GM23338 (cell line): ENCODE results near the gene AP1S1. TPM values are rescaled to one million over a fixed set of nuclear protein-coding genes. Genes with fewer than 3 reads are reported as not detected.
A peak's percentile ranks its signal among the peaks of the same experiment; 100 is the strongest.

Source experiments
- ATAC-seq: fragments of 200-7000 bp; cut with Tn5 transposase; 3 replicates; pipeline ENCODE4 v1.9.1; 2020
- DNase-seq: peaks from one replicate; pipeline ENCODE4 v3.0.0-alpha.2; 2015; ENCODE audit warnings: low spot score
- H2AFZ ChIP-seq: fragments of 200-600 bp; sonication (generic); 2 replicates; pipeline ENCODE4 v1.8.0; 2016; ENCODE audit warnings: antibody characterized with exemption, mild to moderate bottlenecking, moderate library complexity
- H3F3A ChIP-seq: fragments of 200-600 bp; sonication (generic); replicated peaks from 2 replicates; pipeline ENCODE4 v1.8.0; 2017; ENCODE audit warnings: antibody characterized with exemption, mixed run types, low read depth
- H3K27ac ChIP-seq: fragments of 200-600 bp; sonication (generic); 2 replicates; pipeline ENCODE4 v1.6.1; 2016; ENCODE audit warnings: low read depth
- H3K27me3 ChIP-seq: fragments of 200-600 bp; sonication (generic); 2 replicates; pipeline ENCODE4 v1.8.0; 2016; ENCODE audit warnings: mild to moderate bottlenecking, mixed run types, moderate library complexity; ENCODE audit not compliant: insufficient read depth
- H3K36me3 ChIP-seq: fragments of 200-600 bp; sonication (generic); 2 replicates; pipeline ENCODE4 v1.8.0; 2016; ENCODE audit warnings: mild to moderate bottlenecking; ENCODE audit not compliant: insufficient read depth
- H3K4me1 ChIP-seq: fragments of 200-600 bp; sonication (generic); 2 replicates; pipeline ENCODE4 v1.8.0; 2016; ENCODE audit warnings: mild to moderate bottlenecking, moderate library complexity; ENCODE audit not compliant: insufficient read depth
- H3K4me2 ChIP-seq: fragments of 200-600 bp; sonication (generic); 2 replicates; pipeline ENCODE4 v1.7.1; 2017; ENCODE audit warnings: mixed run types
- H3K4me3 ChIP-seq: fragments of 200-600 bp; sonication (generic); 2 replicates; pipeline ENCODE4 v1.6.1; 2016; ENCODE audit warnings: mixed run types
- H3K79me2 ChIP-seq: fragments of 200-600 bp; sonication (generic); replicated peaks from 2 replicates; pipeline ENCODE4 v1.8.0; 2017; ENCODE audit warnings: mild to moderate bottlenecking; ENCODE audit not compliant: insufficient read depth
- H3K9me2 ChIP-seq: fragments of 200-600 bp; sonication (generic); 2 replicates; pipeline ENCODE4 v1.8.0; 2017; ENCODE audit not compliant: insufficient read depth
- H4K20me1 ChIP-seq: fragments of 200-600 bp; sonication (generic); replicated peaks from 2 replicates; pipeline ENCODE4 v1.8.0; 2017; ENCODE audit warnings: mild to moderate bottlenecking; ENCODE audit not compliant: insufficient read depth
- H3K27ac Mint-ChIP-seq: 2 replicates; pipeline ENCODE4 v1.8.0; 2020; ENCODE audit warnings: inconsistent platforms, mild to moderate bottlenecking, moderate library complexity, mixed read lengths
- H3K27me3 Mint-ChIP-seq: 3 replicates; pipeline ENCODE4 v1.8.0; 2022; ENCODE audit warnings: low read depth, mild to moderate bottlenecking, moderate library complexity, mixed read lengths, inconsistent platforms; ENCODE audit not compliant: insufficient read depth, poor library complexity
- H3K36me3 Mint-ChIP-seq: 3 replicates; pipeline ENCODE4 v1.8.0; 2021; ENCODE audit warnings: low read depth, mild to moderate bottlenecking, inconsistent platforms, moderate library complexity, mixed read lengths
- H3K4me1 Mint-ChIP-seq: 3 replicates; pipeline ENCODE4 v1.8.0; 2020; ENCODE audit warnings: mild to moderate bottlenecking, inconsistent platforms, mixed read lengths
- H3K4me3 Mint-ChIP-seq: 3 replicates; pipeline ENCODE4 v1.8.0; 2021; ENCODE audit warnings: moderate library complexity, mild to moderate bottlenecking, inconsistent platforms, mixed read lengths
- H3K9me3 Mint-ChIP-seq: 3 replicates; pipeline ENCODE4 v1.8.0; 2020; ENCODE audit warnings: moderate library complexity, mild to moderate bottlenecking, inconsistent platforms, mixed read lengths
- CREB1 ChIP-seq: fragments of 250-450 bp; sonication (Bioruptor Pico); IDR thresholded peaks from 2 replicates; pipeline ENCODE4 v1.5.0; 2020; ENCODE audit warnings: low read depth, mild to moderate bottlenecking, moderate library complexity
- EZH2 ChIP-seq: fragments of 200-600 bp; sonication (generic); IDR thresholded peaks from one replicate; pipeline ENCODE4 v1.8.0; 2017; ENCODE audit warnings: antibody characterized with exemption, mild to moderate bottlenecking, low read depth; ENCODE audit not compliant: unreplicated experiment
- EZH2phosphoT487 ChIP-seq: fragments of 200-600 bp; sonication (generic); IDR thresholded peaks from one replicate; pipeline ENCODE4 v1.8.1; 2018; ENCODE audit warnings: antibody characterized with exemption; ENCODE audit not compliant: unreplicated experiment
- JUNB ChIP-seq: IDR thresholded peaks from one replicate; pipeline ENCODE4 v1.6.1; 2016; ENCODE audit warnings: antibody characterized with exemption; ENCODE audit not compliant: unreplicated experiment
- NANOG ChIP-seq: IDR thresholded peaks from 2 replicates; pipeline ENCODE4 v1.6.1; 2016; ENCODE audit warnings: antibody characterized with exemption, borderline replicate concordance
- POLR2AphosphoS5 ChIP-seq: IDR thresholded peaks from 2 replicates; pipeline ENCODE4 v1.6.1; 2016; ENCODE audit warnings: antibody characterized with exemption, low read depth
- STAT1 ChIP-seq: IDR thresholded peaks from one replicate; pipeline ENCODE4 v1.6.1; 2016; ENCODE audit warnings: antibody characterized with exemption; ENCODE audit not compliant: unreplicated experiment
- ZNF114 ChIP-seq: fragments of 250-450 bp; sonication (Bioruptor Pico); IDR thresholded peaks from 2 replicates; pipeline ENCODE4 v1.5.0; 2020; ENCODE audit warnings: mild to moderate bottlenecking, moderate library complexity
- ZNF331 ChIP-seq: fragments of 250-450 bp; sonication (Bioruptor Pico); IDR thresholded peaks from 2 replicates; pipeline ENCODE4 v1.5.0; 2020; ENCODE audit warnings: low read depth, mild to moderate bottlenecking, moderate library complexity
- polyA plus RNA-seq: library from polyadenylated mRNA; unstranded; fragments of >200 nt; fragmentation: Nextera tagmentation; extraction: Ambion mirVana; gene quantifications from 2 replicates; pipeline ENCODE4 v1.2.1, GENCODE V29; 2016
- total RNA-seq: library from RNA; depleted of rRNA; stranded (reverse); fragments of >200 nt; shearing (Covaris generic); gene quantifications from 2 replicates; pipeline ENCODE4 v1.2.3, GENCODE V29; 2014
- TF ChIP-seq, protein P1 (sequence below), 2 experiments: fragments of 200-600 bp in 1 of 2; sonication (generic) in 1 of 2; conservative IDR thresholded peaks; 2 replicates each; pipeline versions ENCODE4 v1.5.1 to v1.6.1; 2016 to 2017; ENCODE audit warnings: antibody characterized with exemption in 2 of 2, low read depth in 2 of 2, mild to moderate bottlenecking in 2 of 2, moderate library complexity in 1 of 2
- TF ChIP-seq, protein P2 (sequence below): fragments of 250-450 bp; sonication (Bioruptor Pico); IDR thresholded peaks from 2 replicates; pipeline ENCODE4 v1.5.0; 2020; ENCODE audit warnings: mild to moderate bottlenecking, moderate library complexity
- TF ChIP-seq, protein P3 (sequence below): IDR thresholded peaks from one replicate; pipeline ENCODE4 v1.6.1; 2018; ENCODE audit warnings: antibody characterized with exemption; ENCODE audit not compliant: unreplicated experiment
- TF ChIP-seq, protein P4 (sequence below): IDR thresholded peaks from 2 replicates; pipeline ENCODE4 v1.6.1; 2016; ENCODE audit warnings: antibody characterized with exemption

AP1S1 gene
- total and polyA plus RNA-seq, 2 experiments from 2014 or later = 11.5 to 60.6 TPM

DNA sequence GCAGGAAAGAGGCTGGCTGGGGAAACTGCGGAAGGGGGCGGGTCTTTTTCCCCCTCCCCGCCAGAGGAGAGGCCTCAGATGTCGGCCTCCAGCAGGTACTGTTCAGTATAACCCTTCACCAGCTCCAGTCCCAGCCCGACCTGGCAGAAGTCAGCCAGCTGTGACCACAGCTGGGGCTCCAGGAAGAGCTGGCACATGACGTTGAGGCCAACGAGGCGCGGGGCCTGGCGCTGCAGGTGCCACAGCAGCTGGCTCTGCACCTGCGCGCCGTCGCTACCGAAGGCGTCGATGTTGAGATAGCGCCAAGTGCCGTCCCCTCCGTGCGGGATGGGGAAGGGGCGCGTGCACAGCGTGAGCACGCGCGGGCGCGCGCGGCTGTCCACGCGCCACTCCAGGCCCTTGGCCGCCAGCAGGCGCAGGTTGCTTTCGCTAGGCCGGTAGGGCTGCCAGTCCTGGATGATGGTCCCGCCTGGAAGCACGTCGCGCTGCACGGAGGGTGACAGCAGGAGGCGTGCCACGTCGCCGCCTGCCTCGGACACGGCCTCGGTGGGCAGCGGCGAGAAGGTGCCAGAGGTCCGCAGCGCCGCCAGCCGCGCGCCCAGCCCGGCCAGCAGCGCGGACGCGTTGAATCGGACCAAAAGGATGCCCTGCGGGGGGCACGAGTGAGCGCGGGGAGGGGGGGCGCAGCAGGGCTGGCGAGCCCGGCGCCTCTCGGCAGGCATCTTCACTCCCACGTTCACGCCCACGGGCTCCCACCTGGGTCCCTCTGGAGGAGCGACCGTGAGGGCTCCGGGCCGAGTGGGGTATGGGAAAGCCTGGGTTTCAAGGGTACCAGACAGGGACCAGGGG is 18.0 kb downstream of the AP1S1 start:
- H3K27ac ChIP-seq = no peak overlapping the region
- ATAC-seq (peak; percentile 3), DNase-seq (peak; percentile 87)
- Mint-ChIP-seq H3K27ac (no peak overlapping the region), H3K4me3 (peak overlapping the region; percentile 74), H3K4me1 (peaks cover 55% of the 10 kb centered on the region), H3K9me3 (peaks cover 4% of the 10 kb centered on the region; the same call in 2 of the 3 replicates), H3K36me3 (no peaks in the 10 kb centered on the region; the same call in 2 of the 3 replicates), H3K27me3 (peaks cover 98% of the 10 kb centered on the region)
- H3K9me2 ChIP-seq = no peaks in the 10 kb centered on the region
- H2AFZ ChIP-seq = 0 out of 2 replicates have a peak overlapping the region, but pooled peaks have one; percentile 23
- H3K36me3 ChIP-seq = no peaks in the 10 kb centered on the region; the same call in 1 of the 2 replicates
- H3F3A ChIP-seq = peaks cover 17% of the 10 kb centered on the region
- TF ChIP-seq JUNB (no peak), POLR2AphosphoS5 (no peak; the same call in 1 of the 2 replicates), CREB1 (CRISPR knock-in tag) (peak; percentile 30; the same call in 1 of the 2 replicates), EZH2phosphoT487 (peak; percentile 43), ZNF331 (no peak), ZNF114 (CRISPR knock-in tag) (no peak), NANOG (no peak), STAT1 (no peak), EZH2 (peak; percentile 51)
- TF ChIP-seq, protein P1, sequence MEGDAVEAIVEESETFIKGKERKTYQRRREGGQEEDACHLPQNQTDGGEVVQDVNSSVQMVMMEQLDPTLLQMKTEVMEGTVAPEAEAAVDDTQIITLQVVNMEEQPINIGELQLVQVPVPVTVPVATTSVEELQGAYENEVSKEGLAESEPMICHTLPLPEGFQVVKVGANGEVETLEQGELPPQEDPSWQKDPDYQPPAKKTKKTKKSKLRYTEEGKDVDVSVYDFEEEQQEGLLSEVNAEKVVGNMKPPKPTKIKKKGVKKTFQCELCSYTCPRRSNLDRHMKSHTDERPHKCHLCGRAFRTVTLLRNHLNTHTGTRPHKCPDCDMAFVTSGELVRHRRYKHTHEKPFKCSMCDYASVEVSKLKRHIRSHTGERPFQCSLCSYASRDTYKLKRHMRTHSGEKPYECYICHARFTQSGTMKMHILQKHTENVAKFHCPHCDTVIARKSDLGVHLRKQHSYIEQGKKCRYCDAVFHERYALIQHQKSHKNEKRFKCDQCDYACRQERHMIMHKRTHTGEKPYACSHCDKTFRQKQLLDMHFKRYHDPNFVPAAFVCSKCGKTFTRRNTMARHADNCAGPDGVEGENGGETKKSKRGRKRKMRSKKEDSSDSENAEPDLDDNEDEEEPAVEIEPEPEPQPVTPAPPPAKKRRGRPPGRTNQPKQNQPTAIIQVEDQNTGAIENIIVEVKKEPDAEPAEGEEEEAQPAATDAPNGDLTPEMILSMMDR (conservative IDR thresholded peaks at IDR 0.05; ENCODE audit: low read depth in 2 of 2) = no peak
- TF ChIP-seq, protein P2, sequence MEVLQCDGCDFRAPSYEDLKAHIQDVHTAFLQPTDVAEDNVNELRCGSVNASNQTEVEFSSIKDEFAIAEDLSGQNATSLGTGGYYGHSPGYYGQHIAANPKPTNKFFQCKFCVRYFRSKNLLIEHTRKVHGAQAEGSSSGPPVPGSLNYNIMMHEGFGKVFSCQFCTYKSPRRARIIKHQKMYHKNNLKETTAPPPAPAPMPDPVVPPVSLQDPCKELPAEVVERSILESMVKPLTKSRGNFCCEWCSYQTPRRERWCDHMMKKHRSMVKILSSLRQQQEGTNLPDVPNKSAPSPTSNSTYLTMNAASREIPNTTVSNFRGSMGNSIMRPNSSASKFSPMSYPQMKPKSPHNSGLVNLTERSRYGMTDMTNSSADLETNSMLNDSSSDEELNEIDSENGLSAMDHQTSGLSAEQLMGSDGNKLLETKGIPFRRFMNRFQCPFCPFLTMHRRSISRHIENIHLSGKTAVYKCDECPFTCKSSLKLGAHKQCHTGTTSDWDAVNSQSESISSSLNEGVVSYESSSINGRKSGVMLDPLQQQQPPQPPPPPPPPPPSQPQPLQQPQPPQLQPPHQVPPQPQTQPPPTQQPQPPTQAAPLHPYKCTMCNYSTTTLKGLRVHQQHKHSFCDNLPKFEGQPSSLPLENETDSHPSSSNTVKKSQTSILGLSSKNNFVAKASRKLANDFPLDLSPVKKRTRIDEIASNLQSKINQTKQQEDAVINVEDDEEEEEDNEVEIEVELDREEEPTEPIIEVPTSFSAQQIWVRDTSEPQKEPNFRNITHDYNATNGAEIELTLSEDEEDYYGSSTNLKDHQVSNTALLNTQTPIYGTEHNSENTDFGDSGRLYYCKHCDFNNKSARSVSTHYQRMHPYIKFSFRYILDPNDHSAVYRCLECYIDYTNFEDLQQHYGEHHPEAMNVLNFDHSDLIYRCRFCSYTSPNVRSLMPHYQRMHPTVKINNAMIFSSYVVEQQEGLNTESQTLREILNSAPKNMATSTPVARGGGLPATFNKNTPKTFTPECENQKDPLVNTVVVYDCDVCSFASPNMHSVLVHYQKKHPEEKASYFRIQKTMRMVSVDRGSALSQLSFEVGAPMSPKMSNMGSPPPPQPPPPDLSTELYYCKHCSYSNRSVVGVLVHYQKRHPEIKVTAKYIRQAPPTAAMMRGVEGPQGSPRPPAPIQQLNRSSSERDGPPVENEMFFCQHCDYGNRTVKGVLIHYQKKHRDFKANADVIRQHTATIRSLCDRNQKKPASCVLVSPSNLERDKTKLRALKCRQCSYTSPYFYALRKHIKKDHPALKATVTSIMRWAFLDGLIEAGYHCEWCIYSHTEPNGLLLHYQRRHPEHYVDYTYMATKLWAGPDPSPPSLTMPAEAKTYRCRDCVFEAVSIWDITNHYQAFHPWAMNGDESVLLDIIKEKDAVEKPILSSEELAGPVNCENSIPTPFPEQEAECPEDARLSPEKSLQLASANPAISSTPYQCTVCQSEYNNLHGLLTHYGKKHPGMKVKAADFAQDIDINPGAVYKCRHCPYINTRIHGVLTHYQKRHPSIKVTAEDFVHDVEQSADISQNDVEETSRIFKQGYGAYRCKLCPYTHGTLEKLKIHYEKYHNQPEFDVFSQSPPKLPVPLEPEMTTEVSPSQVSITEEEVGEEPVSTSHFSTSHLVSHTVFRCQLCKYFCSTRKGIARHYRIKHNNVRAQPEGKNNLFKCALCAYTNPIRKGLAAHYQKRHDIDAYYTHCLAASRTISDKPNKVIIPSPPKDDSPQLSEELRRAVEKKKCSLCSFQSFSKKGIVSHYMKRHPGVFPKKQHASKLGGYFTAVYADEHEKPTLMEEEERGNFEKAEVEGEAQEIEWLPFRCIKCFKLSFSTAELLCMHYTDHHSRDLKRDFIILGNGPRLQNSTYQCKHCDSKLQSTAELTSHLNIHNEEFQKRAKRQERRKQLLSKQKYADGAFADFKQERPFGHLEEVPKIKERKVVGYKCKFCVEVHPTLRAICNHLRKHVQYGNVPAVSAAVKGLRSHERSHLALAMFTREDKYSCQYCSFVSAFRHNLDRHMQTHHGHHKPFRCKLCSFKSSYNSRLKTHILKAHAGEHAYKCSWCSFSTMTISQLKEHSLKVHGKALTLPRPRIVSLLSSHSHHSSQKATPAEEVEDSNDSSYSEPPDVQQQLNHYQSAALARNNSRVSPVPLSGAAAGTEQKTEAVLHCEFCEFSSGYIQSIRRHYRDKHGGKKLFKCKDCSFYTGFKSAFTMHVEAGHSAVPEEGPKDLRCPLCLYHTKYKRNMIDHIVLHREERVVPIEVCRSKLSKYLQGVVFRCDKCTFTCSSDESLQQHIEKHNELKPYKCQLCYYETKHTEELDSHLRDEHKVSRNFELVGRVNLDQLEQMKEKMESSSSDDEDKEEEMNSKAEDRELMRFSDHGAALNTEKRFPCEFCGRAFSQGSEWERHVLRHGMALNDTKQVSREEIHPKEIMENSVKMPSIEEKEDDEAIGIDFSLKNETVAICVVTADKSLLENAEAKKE (CRISPR knock-in tag) = no peak
- TF ChIP-seq, protein P3, sequence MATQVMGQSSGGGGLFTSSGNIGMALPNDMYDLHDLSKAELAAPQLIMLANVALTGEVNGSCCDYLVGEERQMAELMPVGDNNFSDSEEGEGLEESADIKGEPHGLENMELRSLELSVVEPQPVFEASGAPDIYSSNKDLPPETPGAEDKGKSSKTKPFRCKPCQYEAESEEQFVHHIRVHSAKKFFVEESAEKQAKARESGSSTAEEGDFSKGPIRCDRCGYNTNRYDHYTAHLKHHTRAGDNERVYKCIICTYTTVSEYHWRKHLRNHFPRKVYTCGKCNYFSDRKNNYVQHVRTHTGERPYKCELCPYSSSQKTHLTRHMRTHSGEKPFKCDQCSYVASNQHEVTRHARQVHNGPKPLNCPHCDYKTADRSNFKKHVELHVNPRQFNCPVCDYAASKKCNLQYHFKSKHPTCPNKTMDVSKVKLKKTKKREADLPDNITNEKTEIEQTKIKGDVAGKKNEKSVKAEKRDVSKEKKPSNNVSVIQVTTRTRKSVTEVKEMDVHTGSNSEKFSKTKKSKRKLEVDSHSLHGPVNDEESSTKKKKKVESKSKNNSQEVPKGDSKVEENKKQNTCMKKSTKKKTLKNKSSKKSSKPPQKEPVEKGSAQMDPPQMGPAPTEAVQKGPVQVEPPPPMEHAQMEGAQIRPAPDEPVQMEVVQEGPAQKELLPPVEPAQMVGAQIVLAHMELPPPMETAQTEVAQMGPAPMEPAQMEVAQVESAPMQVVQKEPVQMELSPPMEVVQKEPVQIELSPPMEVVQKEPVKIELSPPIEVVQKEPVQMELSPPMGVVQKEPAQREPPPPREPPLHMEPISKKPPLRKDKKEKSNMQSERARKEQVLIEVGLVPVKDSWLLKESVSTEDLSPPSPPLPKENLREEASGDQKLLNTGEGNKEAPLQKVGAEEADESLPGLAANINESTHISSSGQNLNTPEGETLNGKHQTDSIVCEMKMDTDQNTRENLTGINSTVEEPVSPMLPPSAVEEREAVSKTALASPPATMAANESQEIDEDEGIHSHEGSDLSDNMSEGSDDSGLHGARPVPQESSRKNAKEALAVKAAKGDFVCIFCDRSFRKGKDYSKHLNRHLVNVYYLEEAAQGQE = no peak
- TF ChIP-seq, protein P4, sequence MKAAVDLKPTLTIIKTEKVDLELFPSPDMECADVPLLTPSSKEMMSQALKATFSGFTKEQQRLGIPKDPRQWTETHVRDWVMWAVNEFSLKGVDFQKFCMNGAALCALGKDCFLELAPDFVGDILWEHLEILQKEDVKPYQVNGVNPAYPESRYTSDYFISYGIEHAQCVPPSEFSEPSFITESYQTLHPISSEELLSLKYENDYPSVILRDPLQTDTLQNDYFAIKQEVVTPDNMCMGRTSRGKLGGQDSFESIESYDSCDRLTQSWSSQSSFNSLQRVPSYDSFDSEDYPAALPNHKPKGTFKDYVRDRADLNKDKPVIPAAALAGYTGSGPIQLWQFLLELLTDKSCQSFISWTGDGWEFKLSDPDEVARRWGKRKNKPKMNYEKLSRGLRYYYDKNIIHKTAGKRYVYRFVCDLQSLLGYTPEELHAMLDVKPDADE = no peak
- H3K27me3 ChIP-seq = peaks cover 100% of the 10 kb centered on the region
- no peaks in the 10 kb centered on the region for H3K79me2 ChIP-seq
- H3K4me3 ChIP-seq = peak overlapping the region; percentile 64
- peaks cover 3% of the 10 kb centered on the region; the same call in 1 of the 2 replicates for H4K20me1 ChIP-seq
- H3K4me2 ChIP-seq = peak overlapping the region; percentile 98
- peaks cover 51% of the 10 kb centered on the region for H3K4me1 ChIP-seq
